ENCODE measurements around the gene GNGT2. TPM values are rescaled to one million over a fixed set of nuclear protein-coding genes. Genes with fewer than 3 reads are reported as not detected.

Gene GNGT2
- total and polyA plus RNA-seq, 4 donors: 0.23 to 2.2 (median 1.1) TPM

- Histone ChIP-seq H3K9me3 (ENCODE audit: control insufficient read depth in 4 of 4, low read length in 3 of 4) (no peaks in the 10 kb centered on the region), H3K36me3 (ENCODE audit: control insufficient read depth in 4 of 4, insufficient read depth in 3 of 4, low read depth in 1 of 4, low read length in 3 of 4) (no peaks in the 10 kb centered on the region), H3K27ac (ENCODE audit: low read depth in 1 of 2, low read length in 2 of 2) (no peak overlapping the region), H3K9ac (ENCODE audit: low read depth in 1 of 2, low read length in 2 of 2) (no peak overlapping the region), H3K27me3 (ENCODE audit: control insufficient read depth in 4 of 4, insufficient read depth in 4 of 4, low read length in 3 of 4) (no peaks in the 10 kb centered on the region), H3K4me1 (ENCODE audit: control insufficient read depth in 4 of 4, insufficient read depth in 4 of 4, low read length in 3 of 4) (peaks cover 0 to 5% (median 4%) of the 10 kb centered on the region in 4 donors), H3K4me3 (ENCODE audit: low read depth in 1 of 3, low read length in 3 of 3) (no peak overlapping the region)
- DNase-seq (ENCODE audit: low spot score): no peak
- WGBS: 80% methylated on average over 5 of the region's 5 CpGs
- TF ChIP-seq FOXA2 (IDR thresholded peaks at IDR 0.05) (no peak), HNF4G (IDR thresholded peaks at IDR 0.05) (no peak), TAF1 (conservative IDR thresholded peaks at IDR 0.05) (no peak), RXRA (IDR thresholded peaks at IDR 0.05) (no peak), ATF3 (IDR thresholded peaks at IDR 0.05) (no peak), JUND (IDR thresholded peaks at IDR 0.05) (no peak), SP1 (IDR thresholded peaks at IDR 0.05) (no peak), NR2F2 (IDR thresholded peaks at IDR 0.05) (no peak), HNF4A (conservative IDR thresholded peaks at IDR 0.05) (no peak), YY1 (IDR thresholded peaks at IDR 0.05) (no peak), RAD21 (IDR thresholded peaks at IDR 0.05) (no peak), GABPA (IDR thresholded peaks at IDR 0.05 in 1 of 2, conservative IDR thresholded peaks at IDR 0.05 in 1 of 2) (no peak)
- TF ChIP-seq, protein P1, sequence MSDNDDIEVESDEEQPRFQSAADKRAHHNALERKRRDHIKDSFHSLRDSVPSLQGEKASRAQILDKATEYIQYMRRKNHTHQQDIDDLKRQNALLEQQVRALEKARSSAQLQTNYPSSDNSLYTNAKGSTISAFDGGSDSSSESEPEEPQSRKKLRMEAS (IDR thresholded peaks at IDR 0.05): no peak
- TF ChIP-seq, protein P2, sequence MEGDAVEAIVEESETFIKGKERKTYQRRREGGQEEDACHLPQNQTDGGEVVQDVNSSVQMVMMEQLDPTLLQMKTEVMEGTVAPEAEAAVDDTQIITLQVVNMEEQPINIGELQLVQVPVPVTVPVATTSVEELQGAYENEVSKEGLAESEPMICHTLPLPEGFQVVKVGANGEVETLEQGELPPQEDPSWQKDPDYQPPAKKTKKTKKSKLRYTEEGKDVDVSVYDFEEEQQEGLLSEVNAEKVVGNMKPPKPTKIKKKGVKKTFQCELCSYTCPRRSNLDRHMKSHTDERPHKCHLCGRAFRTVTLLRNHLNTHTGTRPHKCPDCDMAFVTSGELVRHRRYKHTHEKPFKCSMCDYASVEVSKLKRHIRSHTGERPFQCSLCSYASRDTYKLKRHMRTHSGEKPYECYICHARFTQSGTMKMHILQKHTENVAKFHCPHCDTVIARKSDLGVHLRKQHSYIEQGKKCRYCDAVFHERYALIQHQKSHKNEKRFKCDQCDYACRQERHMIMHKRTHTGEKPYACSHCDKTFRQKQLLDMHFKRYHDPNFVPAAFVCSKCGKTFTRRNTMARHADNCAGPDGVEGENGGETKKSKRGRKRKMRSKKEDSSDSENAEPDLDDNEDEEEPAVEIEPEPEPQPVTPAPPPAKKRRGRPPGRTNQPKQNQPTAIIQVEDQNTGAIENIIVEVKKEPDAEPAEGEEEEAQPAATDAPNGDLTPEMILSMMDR (IDR thresholded peaks at IDR 0.05; ENCODE audit: low read depth, low read length, missing input control): no peak
These were observed 44.8 kb upstream of the GNGT2 start for GRCh38 chr17:49255125-49255524.

GRCh38 chr17:49254066-49254465 is 43.7 kb upstream of the GNGT2 start:
- WGBS: 64% methylated on average over 4 of the region's 4 CpGs
- no peaks in the 10 kb centered on the region for H3K27me3 ChIP-seq (ENCODE audit: control insufficient read depth in 4 of 4, insufficient read depth in 4 of 4, low read length in 3 of 4)
- H3K4me1 ChIP-seq (ENCODE audit: control insufficient read depth in 4 of 4, insufficient read depth in 4 of 4, low read length in 3 of 4): no peaks in the 10 kb centered on the region
- H3K9ac ChIP-seq (ENCODE audit: low read depth in 1 of 2, low read length in 2 of 2): no peak overlapping the region
- TF ChIP-seq GABPA (IDR thresholded peaks at IDR 0.05 in 1 of 2, conservative IDR thresholded peaks at IDR 0.05 in 1 of 2) (no peak), ATF3 (IDR thresholded peaks at IDR 0.05) (no peak), SP1 (IDR thresholded peaks at IDR 0.05) (no peak), JUND (IDR thresholded peaks at IDR 0.05) (no peak), TAF1 (conservative IDR thresholded peaks at IDR 0.05) (no peak), RXRA (IDR thresholded peaks at IDR 0.05) (no peak), EGR1 (IDR thresholded peaks at IDR 0.05; ENCODE audit: low read depth in 2 of 2) (no peak), RAD21 (IDR thresholded peaks at IDR 0.05) (no peak), FOXA1 (IDR thresholded peaks at IDR 0.05) (no peak), HNF4G (IDR thresholded peaks at IDR 0.05) (no peak), FOXA2 (IDR thresholded peaks at IDR 0.05) (no peak), NR2F2 (IDR thresholded peaks at IDR 0.05) (no peak)
- TF ChIP-seq, protein P2 (IDR thresholded peaks at IDR 0.05; ENCODE audit: low read depth, low read length, missing input control): no peak
- TF ChIP-seq, protein P3, sequence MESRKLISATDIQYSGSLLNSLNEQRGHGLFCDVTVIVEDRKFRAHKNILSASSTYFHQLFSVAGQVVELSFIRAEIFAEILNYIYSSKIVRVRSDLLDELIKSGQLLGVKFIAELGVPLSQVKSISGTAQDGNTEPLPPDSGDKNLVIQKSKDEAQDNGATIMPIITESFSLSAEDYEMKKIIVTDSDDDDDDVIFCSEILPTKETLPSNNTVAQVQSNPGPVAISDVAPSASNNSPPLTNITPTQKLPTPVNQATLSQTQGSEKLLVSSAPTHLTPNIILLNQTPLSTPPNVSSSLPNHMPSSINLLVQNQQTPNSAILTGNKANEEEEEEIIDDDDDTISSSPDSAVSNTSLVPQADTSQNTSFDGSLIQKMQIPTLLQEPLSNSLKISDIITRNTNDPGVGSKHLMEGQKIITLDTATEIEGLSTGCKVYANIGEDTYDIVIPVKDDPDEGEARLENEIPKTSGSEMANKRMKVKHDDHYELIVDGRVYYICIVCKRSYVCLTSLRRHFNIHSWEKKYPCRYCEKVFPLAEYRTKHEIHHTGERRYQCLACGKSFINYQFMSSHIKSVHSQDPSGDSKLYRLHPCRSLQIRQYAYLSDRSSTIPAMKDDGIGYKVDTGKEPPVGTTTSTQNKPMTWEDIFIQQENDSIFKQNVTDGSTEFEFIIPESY (IDR thresholded peaks at IDR 0.05): no peak
- TF ChIP-seq, protein P4, sequence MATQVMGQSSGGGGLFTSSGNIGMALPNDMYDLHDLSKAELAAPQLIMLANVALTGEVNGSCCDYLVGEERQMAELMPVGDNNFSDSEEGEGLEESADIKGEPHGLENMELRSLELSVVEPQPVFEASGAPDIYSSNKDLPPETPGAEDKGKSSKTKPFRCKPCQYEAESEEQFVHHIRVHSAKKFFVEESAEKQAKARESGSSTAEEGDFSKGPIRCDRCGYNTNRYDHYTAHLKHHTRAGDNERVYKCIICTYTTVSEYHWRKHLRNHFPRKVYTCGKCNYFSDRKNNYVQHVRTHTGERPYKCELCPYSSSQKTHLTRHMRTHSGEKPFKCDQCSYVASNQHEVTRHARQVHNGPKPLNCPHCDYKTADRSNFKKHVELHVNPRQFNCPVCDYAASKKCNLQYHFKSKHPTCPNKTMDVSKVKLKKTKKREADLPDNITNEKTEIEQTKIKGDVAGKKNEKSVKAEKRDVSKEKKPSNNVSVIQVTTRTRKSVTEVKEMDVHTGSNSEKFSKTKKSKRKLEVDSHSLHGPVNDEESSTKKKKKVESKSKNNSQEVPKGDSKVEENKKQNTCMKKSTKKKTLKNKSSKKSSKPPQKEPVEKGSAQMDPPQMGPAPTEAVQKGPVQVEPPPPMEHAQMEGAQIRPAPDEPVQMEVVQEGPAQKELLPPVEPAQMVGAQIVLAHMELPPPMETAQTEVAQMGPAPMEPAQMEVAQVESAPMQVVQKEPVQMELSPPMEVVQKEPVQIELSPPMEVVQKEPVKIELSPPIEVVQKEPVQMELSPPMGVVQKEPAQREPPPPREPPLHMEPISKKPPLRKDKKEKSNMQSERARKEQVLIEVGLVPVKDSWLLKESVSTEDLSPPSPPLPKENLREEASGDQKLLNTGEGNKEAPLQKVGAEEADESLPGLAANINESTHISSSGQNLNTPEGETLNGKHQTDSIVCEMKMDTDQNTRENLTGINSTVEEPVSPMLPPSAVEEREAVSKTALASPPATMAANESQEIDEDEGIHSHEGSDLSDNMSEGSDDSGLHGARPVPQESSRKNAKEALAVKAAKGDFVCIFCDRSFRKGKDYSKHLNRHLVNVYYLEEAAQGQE (IDR thresholded peaks at IDR 0.05): no peak
- TF ChIP-seq, protein P1 (IDR thresholded peaks at IDR 0.05): no peak
- no peak overlapping the region for H3K27ac ChIP-seq (ENCODE audit: low read depth in 1 of 2, low read length in 2 of 2)
- DNase-seq (ENCODE audit: low spot score): no peak
- H3K4me3 ChIP-seq (ENCODE audit: low read depth in 1 of 3, low read length in 3 of 3): no peak overlapping the region
- H3K36me3 ChIP-seq (ENCODE audit: control insufficient read depth in 4 of 4, insufficient read depth in 3 of 4, low read depth in 1 of 4, low read length in 3 of 4): no peaks in the 10 kb centered on the region
- H3K9me3 ChIP-seq (ENCODE audit: control insufficient read depth in 4 of 4, low read length in 3 of 4): no peaks in the 10 kb centered on the region

All from liver (tissue), 9 donors.